ENCODE data around the gene CHD1.
A peak's percentile ranks its signal among the peaks of the same experiment; 100 is the strongest.

CHD1 gene

DNA sequence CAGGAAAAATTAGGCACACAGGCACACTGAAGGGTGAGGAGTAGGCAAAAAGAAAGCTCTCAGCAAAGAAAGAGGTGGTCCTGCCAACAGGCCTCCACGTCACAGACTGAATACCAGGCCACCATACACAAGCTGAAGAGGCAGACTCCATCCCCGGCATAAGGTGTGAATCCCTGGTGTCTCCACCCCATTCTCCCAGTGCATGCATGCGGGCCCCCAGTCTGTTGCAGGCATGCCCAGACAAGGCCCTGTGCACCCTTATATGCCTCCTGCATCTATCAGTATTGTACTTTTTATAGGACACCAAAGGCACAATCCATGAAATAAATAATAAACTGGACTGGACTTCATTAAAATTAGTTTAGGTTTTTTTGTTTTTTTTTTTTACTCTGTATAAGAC lies 82.3 kb downstream of the CHD1 start:
- H3K27ac ChIP-seq, result no peak overlapping the region
- TF ChIP-seq, protein P1, sequence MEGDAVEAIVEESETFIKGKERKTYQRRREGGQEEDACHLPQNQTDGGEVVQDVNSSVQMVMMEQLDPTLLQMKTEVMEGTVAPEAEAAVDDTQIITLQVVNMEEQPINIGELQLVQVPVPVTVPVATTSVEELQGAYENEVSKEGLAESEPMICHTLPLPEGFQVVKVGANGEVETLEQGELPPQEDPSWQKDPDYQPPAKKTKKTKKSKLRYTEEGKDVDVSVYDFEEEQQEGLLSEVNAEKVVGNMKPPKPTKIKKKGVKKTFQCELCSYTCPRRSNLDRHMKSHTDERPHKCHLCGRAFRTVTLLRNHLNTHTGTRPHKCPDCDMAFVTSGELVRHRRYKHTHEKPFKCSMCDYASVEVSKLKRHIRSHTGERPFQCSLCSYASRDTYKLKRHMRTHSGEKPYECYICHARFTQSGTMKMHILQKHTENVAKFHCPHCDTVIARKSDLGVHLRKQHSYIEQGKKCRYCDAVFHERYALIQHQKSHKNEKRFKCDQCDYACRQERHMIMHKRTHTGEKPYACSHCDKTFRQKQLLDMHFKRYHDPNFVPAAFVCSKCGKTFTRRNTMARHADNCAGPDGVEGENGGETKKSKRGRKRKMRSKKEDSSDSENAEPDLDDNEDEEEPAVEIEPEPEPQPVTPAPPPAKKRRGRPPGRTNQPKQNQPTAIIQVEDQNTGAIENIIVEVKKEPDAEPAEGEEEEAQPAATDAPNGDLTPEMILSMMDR (conservative IDR thresholded peaks at IDR 0.05), result no peak
- no peak for TF ChIP-seq ZFX (IDR thresholded peaks at IDR 0.05)

- no peak overlapping the region for H3K27ac ChIP-seq
- no peak for TF ChIP-seq ZFX (IDR thresholded peaks at IDR 0.05)
- TF ChIP-seq, protein P1 (conservative IDR thresholded peaks at IDR 0.05), result no peak
Measured at GRCh38 chr5:98845878-98846277, 82.9 kb downstream of the CHD1 start.

DNA sequence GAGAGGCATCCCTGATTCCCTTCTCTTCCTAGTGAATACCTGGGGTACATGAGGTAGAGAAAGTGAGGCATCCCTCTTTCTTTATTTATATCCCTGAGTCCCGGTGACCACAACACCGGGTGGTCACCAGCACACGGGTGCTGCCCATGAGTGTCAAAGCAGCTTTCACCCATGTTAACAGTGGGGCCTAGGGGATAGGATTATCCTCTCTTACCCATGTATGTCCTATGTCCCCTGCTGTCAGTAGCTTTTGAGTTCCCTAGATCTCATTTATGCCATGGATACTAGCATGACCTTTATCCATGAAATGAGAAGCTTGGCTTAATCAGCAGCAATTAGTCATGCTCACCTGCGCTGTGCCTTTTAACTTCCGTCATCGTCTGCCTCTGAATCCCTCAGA lies 83.9 kb downstream of the CHD1 start:
- TF ChIP-seq, protein P1 (conservative IDR thresholded peaks at IDR 0.05), result no peak
- no peak for TF ChIP-seq ZFX (IDR thresholded peaks at IDR 0.05)
- H3K27ac ChIP-seq, result no peak overlapping the region

GRCh38 chr5:98843481-98843880 lies 85.3 kb downstream of the CHD1 start:
- H3K27ac ChIP-seq, result no peak overlapping the region
- TF ChIP-seq, protein P1 (conservative IDR thresholded peaks at IDR 0.05), result no peak
- TF ChIP-seq ZFX (IDR thresholded peaks at IDR 0.05), result no peak

DNA sequence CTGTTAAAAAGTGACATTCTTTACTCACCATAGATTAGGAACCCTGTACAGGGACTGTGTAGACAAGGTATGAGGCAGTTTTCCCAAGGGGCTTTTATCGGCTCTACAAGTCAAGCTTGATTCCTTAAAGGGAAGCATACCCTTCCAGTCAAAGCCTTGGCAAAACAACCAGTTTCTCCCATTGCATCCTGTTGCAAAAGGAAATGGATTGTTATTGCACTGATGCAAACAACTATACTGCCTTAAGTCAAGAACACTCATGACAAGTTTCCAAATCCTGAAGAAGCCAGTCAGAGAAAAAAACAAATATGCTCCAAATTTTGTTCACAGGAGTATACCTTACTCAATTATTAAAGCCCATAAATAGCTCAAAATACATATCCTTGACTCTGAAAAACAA lies 87.9 kb downstream of the CHD1 start:
- TF ChIP-seq ZFX (IDR thresholded peaks at IDR 0.05), result no peak
- TF ChIP-seq, protein P1 (conservative IDR thresholded peaks at IDR 0.05), result no peak
- no peak overlapping the region for H3K27ac ChIP-seq

- no peak for TF ChIP-seq ZFX (IDR thresholded peaks at IDR 0.05)
- TF ChIP-seq, protein P1 (conservative IDR thresholded peaks at IDR 0.05), result peak; percentile 74
- H3K27ac ChIP-seq, result no peak overlapping the region
Measured at GRCh38 chr5:98839469-98840383, 89.1 kb downstream of the CHD1 start.

GRCh38 chr5:98836175-98836574 lies 92.6 kb downstream of the CHD1 start:
- TF ChIP-seq ZFX (IDR thresholded peaks at IDR 0.05), result no peak
- TF ChIP-seq, protein P1 (conservative IDR thresholded peaks at IDR 0.05), result no peak
- H3K27ac ChIP-seq, result no peak overlapping the region

All from C4-2B (cell line).